ENCODE data around the gene MARS2.

DNA sequence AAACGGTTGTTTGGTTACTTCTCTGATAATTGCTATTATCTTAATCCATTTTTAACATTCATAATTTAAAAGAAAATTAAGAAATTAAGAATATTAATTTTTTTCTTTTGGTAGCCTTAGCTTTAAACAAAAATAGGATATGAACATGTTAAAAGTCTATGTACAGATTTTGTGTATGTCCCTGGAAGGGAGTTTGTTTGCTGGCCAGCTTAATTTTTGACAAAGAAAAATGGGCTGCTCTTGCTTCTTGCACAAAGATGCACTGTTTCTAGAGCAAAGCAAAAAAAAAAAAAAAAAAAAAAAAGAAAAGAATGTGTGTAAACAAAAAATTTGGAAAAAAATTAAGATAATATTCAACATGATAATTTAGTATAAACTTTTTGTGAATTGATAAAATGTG, 31.1 kb upstream of the MARS2 start:
- TF ChIP-seq, protein P1, sequence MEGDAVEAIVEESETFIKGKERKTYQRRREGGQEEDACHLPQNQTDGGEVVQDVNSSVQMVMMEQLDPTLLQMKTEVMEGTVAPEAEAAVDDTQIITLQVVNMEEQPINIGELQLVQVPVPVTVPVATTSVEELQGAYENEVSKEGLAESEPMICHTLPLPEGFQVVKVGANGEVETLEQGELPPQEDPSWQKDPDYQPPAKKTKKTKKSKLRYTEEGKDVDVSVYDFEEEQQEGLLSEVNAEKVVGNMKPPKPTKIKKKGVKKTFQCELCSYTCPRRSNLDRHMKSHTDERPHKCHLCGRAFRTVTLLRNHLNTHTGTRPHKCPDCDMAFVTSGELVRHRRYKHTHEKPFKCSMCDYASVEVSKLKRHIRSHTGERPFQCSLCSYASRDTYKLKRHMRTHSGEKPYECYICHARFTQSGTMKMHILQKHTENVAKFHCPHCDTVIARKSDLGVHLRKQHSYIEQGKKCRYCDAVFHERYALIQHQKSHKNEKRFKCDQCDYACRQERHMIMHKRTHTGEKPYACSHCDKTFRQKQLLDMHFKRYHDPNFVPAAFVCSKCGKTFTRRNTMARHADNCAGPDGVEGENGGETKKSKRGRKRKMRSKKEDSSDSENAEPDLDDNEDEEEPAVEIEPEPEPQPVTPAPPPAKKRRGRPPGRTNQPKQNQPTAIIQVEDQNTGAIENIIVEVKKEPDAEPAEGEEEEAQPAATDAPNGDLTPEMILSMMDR (IDR thresholded peaks at IDR 0.05 in 8 of 11, conservative IDR thresholded peaks at IDR 0.05 in 3 of 11): no peak
- no peak for TF ChIP-seq POLR2A (IDR thresholded peaks at IDR 0.05)
- no peak for TF ChIP-seq POLR2AphosphoS5 (IDR thresholded peaks at IDR 0.05)
